ENCODE data around the gene PRKCA. TPM values are rescaled to one million over a fixed set of nuclear protein-coding genes. Genes with fewer than 3 reads are reported as not detected.

PRKCA gene
- total RNA-seq, 1 experiment from 2014 or later: 29.5 TPM

- no peak for TF ChIP-seq FOXP4 (CRISPR knock-in tag; IDR thresholded peaks at IDR 0.05)
- TF ChIP-seq ZNF121 (CRISPR knock-in tag; IDR thresholded peaks at IDR 0.05): no peak
- no peak for TF ChIP-seq NR2C2 (CRISPR knock-in tag; IDR thresholded peaks at IDR 0.05)
- TF ChIP-seq ZNF396 (CRISPR knock-in tag; IDR thresholded peaks at IDR 0.05; ENCODE audit: borderline replicate concordance): no peak
- no peak for TF ChIP-seq ZBTB21 (CRISPR knock-in tag; IDR thresholded peaks at IDR 0.05; ENCODE audit: borderline replicate concordance)
- no peak for TF ChIP-seq SOX15 (CRISPR knock-in tag; IDR thresholded peaks at IDR 0.05)
- TF ChIP-seq FOXP1 (CRISPR knock-in tag; IDR thresholded peaks at IDR 0.05; ENCODE audit: borderline replicate concordance): no peak
- no peak for TF ChIP-seq TEAD4 (CRISPR knock-in tag; IDR thresholded peaks at IDR 0.05)
- no peak for TF ChIP-seq JAZF1 (CRISPR knock-in tag; IDR thresholded peaks at IDR 0.05)
- TF ChIP-seq ZSCAN18 (CRISPR knock-in tag; IDR thresholded peaks at IDR 0.05): no peak
- TF ChIP-seq ZNF416 (CRISPR knock-in tag; IDR thresholded peaks at IDR 0.05): no peak
- TF ChIP-seq ATF6 (CRISPR knock-in tag; IDR thresholded peaks at IDR 0.05): no peak
Measured at GRCh38 chr17:66507982-66508760, 205.8 kb downstream of the PRKCA start (continued).

GRCh38 chr17:66508896-66509844, 206.8 kb downstream of the PRKCA start:
- ATAC-seq (no peak), DNase-seq (ENCODE audit: low spot score) (no peak)
- Mint-ChIP-seq H3K4me1 (peaks cover 19% of the 10 kb centered on the region), H3K27me3 (ENCODE audit: low read depth) (no peaks in the 10 kb centered on the region; the same call in 1 of the 2 replicates), H3K9me3 (no peaks in the 10 kb centered on the region), H3K36me3 (no peaks in the 10 kb centered on the region), H3K27ac (no peak overlapping the region), H3K4me3 (no peak overlapping the region)
- ChIA-PET CTCF (no interaction called here), POLR2A (interaction anchor here (0.6 kb wide), 1 partner anchor 68 kb away, joined by 3 read pairs; no protein-coding TSS in a partner anchor)
- no peak for TF ChIP-seq ZBTB43 (CRISPR knock-in tag; IDR thresholded peaks at IDR 0.05)
- TF ChIP-seq FOXP4 (CRISPR knock-in tag; IDR thresholded peaks at IDR 0.05): no peak
- TF ChIP-seq SP1 (CRISPR knock-in tag; conservative IDR thresholded peaks at IDR 0.05): no peak
- TF ChIP-seq CREM (CRISPR knock-in tag; IDR thresholded peaks at IDR 0.05): no peak
- TF ChIP-seq E2F1 (CRISPR knock-in tag; IDR thresholded peaks at IDR 0.05): no peak
- no peak for TF ChIP-seq CBFB (CRISPR knock-in tag; IDR thresholded peaks at IDR 0.05; ENCODE audit: low read depth)
- TF ChIP-seq ZNF317 (CRISPR knock-in tag; IDR thresholded peaks at IDR 0.05; ENCODE audit: borderline replicate concordance, low read depth): no peak
- TF ChIP-seq ATF2 (CRISPR knock-in tag; IDR thresholded peaks at IDR 0.05; ENCODE audit: borderline replicate concordance, low read depth): no peak
- no peak for TF ChIP-seq TCF7 (CRISPR knock-in tag; IDR thresholded peaks at IDR 0.05; ENCODE audit: low read depth)

Measured in WTC11 (cell line).